GM12892 (cell line): ENCODE results near the gene FAM3D.

Experiments used
- POLR2A ChIP-seq: IDR thresholded peaks from 2 replicates; pipeline ENCODE4 v1.6.1; 2011; ENCODE audit warnings: low read depth, low read length, control low read depth
- POLR2AphosphoS5 ChIP-seq: IDR thresholded peaks from 2 replicates; pipeline ENCODE4 v1.6.1; 2011; ENCODE audit warnings: low read depth, low read length, control low read depth

DNA sequence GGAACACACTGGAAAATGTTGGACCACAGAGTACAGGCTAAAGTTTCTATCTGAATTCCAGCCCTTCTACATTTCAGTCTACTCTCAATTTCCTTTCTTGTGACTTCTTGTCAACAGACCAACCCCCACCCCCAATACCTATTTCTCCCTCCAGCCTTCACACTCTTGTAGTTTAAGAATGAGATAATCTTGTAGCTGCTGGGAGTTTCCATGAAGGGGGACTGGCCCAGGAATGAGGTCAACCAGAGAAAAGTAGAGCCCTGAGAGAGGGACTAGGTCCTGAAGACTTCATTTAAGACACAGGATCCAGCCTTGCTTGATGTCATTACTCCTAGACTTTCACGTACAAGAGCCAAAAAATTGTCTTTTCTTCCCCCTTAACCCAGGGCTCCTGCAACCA is 59.9 kb downstream of the FAM3D start:
- no peak for TF ChIP-seq POLR2A
- no peak for TF ChIP-seq POLR2AphosphoS5
